Keratinocyte (primary cell): Measurements from ENCODE around the gene CYP1A2.

Experiments
- CTCF ChIP-seq, 3 experiments: IDR thresholded peaks in 1 of 3; conservative IDR thresholded peaks in 1 of 3; optimal IDR thresholded peaks in 1 of 3; 2 replicates in 2 of 3; 3 replicates in 1 of 3; pipeline versions ENCODE3 to v1.5.1; 2011; ENCODE audit warnings: low read length in 3 of 3, mild to moderate bottlenecking in 3 of 3, moderate library complexity in 2 of 3, control low read depth in 1 of 3, inconsistent platforms in 1 of 3; ENCODE audit not compliant: insufficient read depth in 2 of 3; ENCODE audit errors: extremely low read depth in 1 of 3
- EZH2 ChIP-seq: IDR thresholded peaks from one replicate; pipeline ENCODE4 v1.6.1; 2012; ENCODE audit warnings: inconsistent platforms, mild to moderate bottlenecking, low read length, moderate library complexity

DNA sequence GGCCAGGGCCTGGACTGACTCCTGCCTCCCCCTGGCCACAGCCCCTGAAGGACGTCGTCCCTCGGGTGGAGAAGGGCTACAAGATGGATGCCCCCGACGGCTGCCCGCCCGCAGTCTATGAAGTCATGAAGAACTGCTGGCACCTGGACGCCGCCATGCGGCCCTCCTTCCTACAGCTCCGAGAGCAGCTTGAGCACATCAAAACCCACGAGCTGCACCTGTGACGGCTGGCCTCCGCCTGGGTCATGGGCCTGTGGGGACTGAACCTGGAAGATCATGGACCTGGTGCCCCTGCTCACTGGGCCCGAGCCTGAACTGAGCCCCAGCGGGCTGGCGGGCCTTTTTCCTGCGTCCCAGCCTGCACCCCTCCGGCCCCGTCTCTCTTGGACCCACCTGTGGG, 53.6 kb downstream of the CYP1A2 start:
- TF ChIP-seq CTCF (optimal IDR thresholded peaks at IDR 0.05 in 1 of 3, IDR thresholded peaks at IDR 0.05 in 1 of 3, conservative IDR thresholded peaks at IDR 0.05 in 1 of 3; ENCODE audit: extremely low read depth in 1 of 3, insufficient read depth in 2 of 3, low read length in 3 of 3) = no peak
- TF ChIP-seq EZH2 = no peak
